GM12891 (cell line): Measurements from ENCODE around the gene CLMP.

Experiments used
- PAX5 ChIP-seq: IDR thresholded peaks from 2 replicates; pipeline ENCODE4 v1.6.1; 2011; ENCODE audit warnings: low read length, moderate library complexity, mild to moderate bottlenecking; ENCODE audit not compliant: insufficient read depth, severe bottlenecking
- POLR2A ChIP-seq: IDR thresholded peaks from 2 replicates; pipeline ENCODE4 v1.6.1; 2011; ENCODE audit warnings: low read depth, low read length, control low read depth
- POLR2AphosphoS5 ChIP-seq: IDR thresholded peaks from 2 replicates; pipeline ENCODE4 v1.6.1; 2011; ENCODE audit warnings: low read depth, low read length, control low read depth
- SPI1 ChIP-seq: IDR thresholded peaks from 2 replicates; pipeline ENCODE4 v1.6.1; 2011; ENCODE audit warnings: low read depth, low read length, control low read depth
- TAF1 ChIP-seq: IDR thresholded peaks from 2 replicates; pipeline ENCODE4 v1.6.1; 2011; ENCODE audit warnings: low read depth, low read length, control low read depth

GRCh38 chr11:123076484-123076883 is 118.6 kb downstream of the CLMP start:
- TF ChIP-seq SPI1 (no peak), POLR2AphosphoS5 (no peak), POLR2A (no peak), TAF1 (no peak), PAX5 (no peak)
